ENCODE data around the gene IRAK1BP1. TPM values are rescaled to one million over a fixed set of nuclear protein-coding genes. Genes with fewer than 3 reads are reported as not detected.

Gene IRAK1BP1
- total RNA-seq, 1 experiment from 2014 or later = 6.1 TPM

GRCh38 chr6:78909391-78909790 lies 42.0 kb downstream of the IRAK1BP1 start (continued):
- no peak for TF ChIP-seq AFF4 (CRISPR knock-in tag; IDR thresholded peaks at IDR 0.05; ENCODE audit: borderline replicate concordance)
- TF ChIP-seq JAZF1 (CRISPR knock-in tag; IDR thresholded peaks at IDR 0.05) = no peak
- no peak for TF ChIP-seq ZNF121 (CRISPR knock-in tag; IDR thresholded peaks at IDR 0.05)
- no peak for TF ChIP-seq GRHL2 (CRISPR knock-in tag; IDR thresholded peaks at IDR 0.05; ENCODE audit: insufficient replicate concordance, severe bottlenecking)
- TF ChIP-seq STAT6 (CRISPR knock-in tag; conservative IDR thresholded peaks at IDR 0.05; ENCODE audit: low read depth) = no peak
- no peak for TF ChIP-seq NFATC4 (CRISPR knock-in tag; IDR thresholded peaks at IDR 0.05)
- TF ChIP-seq HMGXB4 (CRISPR knock-in tag; IDR thresholded peaks at IDR 0.05) = no peak
- no peak for TF ChIP-seq GTF2I (CRISPR knock-in tag; conservative IDR thresholded peaks at IDR 0.05)
- TF ChIP-seq, protein P1, sequence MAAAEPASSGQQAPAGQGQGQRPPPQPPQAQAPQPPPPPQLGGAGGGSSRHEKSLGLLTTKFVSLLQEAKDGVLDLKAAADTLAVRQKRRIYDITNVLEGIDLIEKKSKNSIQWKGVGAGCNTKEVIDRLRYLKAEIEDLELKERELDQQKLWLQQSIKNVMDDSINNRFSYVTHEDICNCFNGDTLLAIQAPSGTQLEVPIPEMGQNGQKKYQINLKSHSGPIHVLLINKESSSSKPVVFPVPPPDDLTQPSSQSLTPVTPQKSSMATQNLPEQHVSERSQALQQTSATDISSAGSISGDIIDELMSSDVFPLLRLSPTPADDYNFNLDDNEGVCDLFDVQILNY (CRISPR knock-in tag; IDR thresholded peaks at IDR 0.05) = no peak
- TF ChIP-seq TP53 (CRISPR knock-in tag; IDR thresholded peaks at IDR 0.05) = no peak
- TF ChIP-seq ZNF416 (CRISPR knock-in tag; IDR thresholded peaks at IDR 0.05) = no peak
- TF ChIP-seq USF2 (CRISPR knock-in tag; IDR thresholded peaks at IDR 0.05) = no peak
- no peak for TF ChIP-seq HMGA2 (CRISPR knock-in tag; IDR thresholded peaks at IDR 0.05)
- no peak for TF ChIP-seq ETV6 (CRISPR knock-in tag; IDR thresholded peaks at IDR 0.05)

DNA sequence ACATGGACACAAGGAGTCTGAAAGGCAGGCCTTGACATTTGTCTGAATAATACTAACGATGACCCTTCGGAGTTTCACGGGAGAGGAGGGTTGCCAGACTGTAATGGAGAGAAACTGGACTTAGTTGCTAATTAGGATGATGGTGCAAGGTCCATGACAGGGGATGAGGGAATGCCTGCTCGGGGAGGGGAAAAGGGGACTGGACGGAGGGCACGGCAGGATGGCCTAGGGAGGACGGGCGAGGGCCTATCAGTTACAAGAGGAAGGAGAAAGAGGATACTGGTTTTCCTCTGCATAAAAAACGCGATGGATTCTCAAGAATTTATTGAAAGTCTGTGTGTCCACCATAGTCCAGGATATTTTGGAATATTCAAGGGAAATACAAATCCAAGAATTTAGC lies 42.7 kb downstream of the IRAK1BP1 start:
- Mint-ChIP-seq H3K4me3 (peak overlapping the region; percentile 73), H3K27me3 (ENCODE audit: low read depth) (peaks cover 29% of the 10 kb centered on the region), H3K9me3 (no peaks in the 10 kb centered on the region), H3K4me1 (peaks cover 15% of the 10 kb centered on the region), H3K36me3 (no peaks in the 10 kb centered on the region), H3K27ac (no peak overlapping the region)
- ChIA-PET POLR2A (no interaction called here), CTCF (no interaction called here)
- no peak for ATAC-seq
- DNase-seq (ENCODE audit: low spot score) = no peak
- TF ChIP-seq E2F1 (CRISPR knock-in tag; IDR thresholded peaks at IDR 0.05) = no peak
- TF ChIP-seq ZNF232 (CRISPR knock-in tag; IDR thresholded peaks at IDR 0.05) = no peak
- no peak for TF ChIP-seq NR3C1 (CRISPR knock-in tag; conservative IDR thresholded peaks at IDR 0.05; ENCODE audit: low read depth)
- TF ChIP-seq ELF4 (CRISPR knock-in tag; IDR thresholded peaks at IDR 0.05; ENCODE audit: low read depth) = no peak
- TF ChIP-seq ZNF263 (CRISPR knock-in tag; IDR thresholded peaks at IDR 0.05; ENCODE audit: low read depth) = no peak
- TF ChIP-seq, protein P2, sequence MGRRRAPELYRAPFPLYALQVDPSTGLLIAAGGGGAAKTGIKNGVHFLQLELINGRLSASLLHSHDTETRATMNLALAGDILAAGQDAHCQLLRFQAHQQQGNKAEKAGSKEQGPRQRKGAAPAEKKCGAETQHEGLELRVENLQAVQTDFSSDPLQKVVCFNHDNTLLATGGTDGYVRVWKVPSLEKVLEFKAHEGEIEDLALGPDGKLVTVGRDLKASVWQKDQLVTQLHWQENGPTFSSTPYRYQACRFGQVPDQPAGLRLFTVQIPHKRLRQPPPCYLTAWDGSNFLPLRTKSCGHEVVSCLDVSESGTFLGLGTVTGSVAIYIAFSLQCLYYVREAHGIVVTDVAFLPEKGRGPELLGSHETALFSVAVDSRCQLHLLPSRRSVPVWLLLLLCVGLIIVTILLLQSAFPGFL (CRISPR knock-in tag; IDR thresholded peaks at IDR 0.05; ENCODE audit: borderline replicate concordance) = no peak
- TF ChIP-seq NFE2L1 (CRISPR knock-in tag; IDR thresholded peaks at IDR 0.05) = no peak
- TF ChIP-seq USF2 (CRISPR knock-in tag; IDR thresholded peaks at IDR 0.05) = no peak
- no peak for TF ChIP-seq FOXK1 (CRISPR knock-in tag; IDR thresholded peaks at IDR 0.05)
- TF ChIP-seq, protein P3, sequence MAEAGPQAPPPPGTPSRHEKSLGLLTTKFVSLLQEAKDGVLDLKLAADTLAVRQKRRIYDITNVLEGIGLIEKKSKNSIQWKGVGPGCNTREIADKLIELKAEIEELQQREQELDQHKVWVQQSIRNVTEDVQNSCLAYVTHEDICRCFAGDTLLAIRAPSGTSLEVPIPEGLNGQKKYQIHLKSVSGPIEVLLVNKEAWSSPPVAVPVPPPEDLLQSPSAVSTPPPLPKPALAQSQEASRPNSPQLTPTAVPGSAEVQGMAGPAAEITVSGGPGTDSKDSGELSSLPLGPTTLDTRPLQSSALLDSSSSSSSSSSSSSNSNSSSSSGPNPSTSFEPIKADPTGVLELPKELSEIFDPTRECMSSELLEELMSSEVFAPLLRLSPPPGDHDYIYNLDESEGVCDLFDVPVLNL (CRISPR knock-in tag; IDR thresholded peaks at IDR 0.05; ENCODE audit: borderline replicate concordance, low read depth) = no peak
